HepG2 (cell line): ENCODE results near the gene DUS1L. TPM values are rescaled to one million over a fixed set of nuclear protein-coding genes. Genes with fewer than 3 reads are reported as not detected.

Experiments used
- ASH2L ChIP-seq: fragments of 300-600, 200-600 bp; sonication (generic); IDR thresholded peaks from 2 replicates; pipeline ENCODE4 v1.7.0; 2017; ENCODE audit warnings: low read depth, mild to moderate bottlenecking, moderate library complexity, mixed read lengths, low read length; ENCODE audit not compliant: insufficient read length
- HOXD1 ChIP-seq: sonication (generic); formaldehyde crosslinking; IDR thresholded peaks from 2 replicates; pipeline ENCODE4 v1.5.0; 2020; ENCODE audit warnings: missing genetic modification reagents
- KDM3A ChIP-seq: IDR thresholded peaks from 2 replicates; pipeline ENCODE4 v1.6.1; 2018; ENCODE audit warnings: low read depth, missing compliant biosample characterization
- KLF9 ChIP-seq: IDR thresholded peaks from 2 replicates; pipeline ENCODE4 v1.6.1; 2016; ENCODE audit warnings: low read depth
- KMT2B ChIP-seq: IDR thresholded peaks from 2 replicates; pipeline ENCODE4 v1.6.1; 2016; ENCODE audit warnings: missing genetic modification reagents, missing compliant biosample characterization
- MED8 ChIP-seq: sonication (generic); formaldehyde crosslinking; IDR thresholded peaks from 2 replicates; pipeline ENCODE4 v1.8.1; 2023; ENCODE audit warnings: mild to moderate bottlenecking, missing genetic modification reagents; ENCODE audit not compliant: insufficient replicate concordance
- NRL ChIP-seq: sonication (generic); formaldehyde crosslinking; IDR thresholded peaks from 2 replicates; pipeline ENCODE4 v1.5.0; 2020; ENCODE audit warnings: missing genetic modification reagents, mild to moderate bottlenecking, moderate library complexity, borderline replicate concordance
- STAG1 ChIP-seq: sonication (generic); formaldehyde crosslinking; IDR thresholded peaks from 2 replicates; pipeline ENCODE4 v1.4.0; 2020; ENCODE audit warnings: missing genetic modification reagents
- ZFY ChIP-seq: sonication (generic); formaldehyde crosslinking; IDR thresholded peaks from 2 replicates; pipeline ENCODE4 v1.4.0; 2020; ENCODE audit warnings: missing genetic modification reagents
- ZNF33B ChIP-seq: sonication (generic); formaldehyde crosslinking; IDR thresholded peaks from 2 replicates; pipeline ENCODE4 v1.5.1; 2020; ENCODE audit warnings: mild to moderate bottlenecking, missing genetic modification reagents
- ZNF430 ChIP-seq: sonication (generic); formaldehyde crosslinking; IDR thresholded peaks from 2 replicates; pipeline ENCODE4 v1.9.0; 2021; ENCODE audit warnings: mild to moderate bottlenecking, missing genetic modification reagents
- ZNF619 ChIP-seq: sonication (generic); formaldehyde crosslinking; IDR thresholded peaks from 2 replicates; pipeline ENCODE4 v1.4.0; 2020; ENCODE audit warnings: mild to moderate bottlenecking, missing genetic modification reagents
- ZNF773 ChIP-seq: sonication (generic); formaldehyde crosslinking; IDR thresholded peaks from 2 replicates; pipeline ENCODE4 v1.4.0; 2020; ENCODE audit warnings: missing genetic modification reagents, borderline replicate concordance
- ZNF83 ChIP-seq: sonication (generic); formaldehyde crosslinking; IDR thresholded peaks from 2 replicates; pipeline ENCODE4 v1.4.0; 2020; ENCODE audit warnings: missing genetic modification reagents, mild to moderate bottlenecking, borderline replicate concordance
- ZNF883 ChIP-seq: sonication (generic); formaldehyde crosslinking; IDR thresholded peaks from 2 replicates; pipeline ENCODE4 v1.5.1; 2020; ENCODE audit warnings: mild to moderate bottlenecking, missing genetic modification reagents; ENCODE audit errors: not compliant biosample characterization
- ZZZ3 ChIP-seq: sonication (generic); formaldehyde crosslinking; IDR thresholded peaks from 2 replicates; pipeline ENCODE4 v1.4.0; 2020; ENCODE audit warnings: missing genetic modification reagents, mild to moderate bottlenecking, borderline replicate concordance
- polyA plus RNA-seq, 8 experiments: library from polyadenylated mRNA; depleted of rRNA in 3 of 8; stranded (reverse) in 7 of 8; unstranded in 1 of 8; fragments of >200 nt; fragmentation: Illumina TruSeq in 4 of 8; extraction: Trizol in 4 of 8; gene quantifications; 2 replicates each; pipeline versions ENCODE4 v1.2.1 to v1.2.3, GENCODE V29; 2011 to 2016; ENCODE audit warnings: low read depth in 4 of 8, missing spikeins in 1 of 8, mixed read lengths in 1 of 8; ENCODE audit not compliant: insufficient read depth in 1 of 8
- total RNA-seq, 5 experiments: library from RNA; depleted of rRNA; stranded (reverse); fragments of >200 nt; fragmentation: Illumina TruSeq; extraction: Trizol; gene quantifications; 2 replicates each; pipeline ENCODE4 v1.2.3, GENCODE V29; 2016; ENCODE audit warnings: low read depth in 1 of 5
- TF ChIP-seq, protein P1 (sequence below): sonication (generic); formaldehyde crosslinking; IDR thresholded peaks from 2 replicates; pipeline ENCODE4 v1.5.1; 2020; ENCODE audit warnings: mild to moderate bottlenecking, missing genetic modification reagents, borderline replicate concordance
- TF ChIP-seq, protein P2 (sequence below), 2 experiments: sonication (generic) in 1 of 2; formaldehyde crosslinking in 1 of 2; IDR thresholded peaks; 2 replicates each; pipeline versions ENCODE4 v1.4.0 to v1.6.1; 2018 to 2020; ENCODE audit warnings: missing genetic modification reagents in 2 of 2, borderline replicate concordance in 1 of 2, low read depth in 1 of 2, mild to moderate bottlenecking in 1 of 2, missing biosample characterization in 1 of 2
- TF ChIP-seq, protein P3 (sequence below): sonication (generic); formaldehyde crosslinking; IDR thresholded peaks from 2 replicates; pipeline ENCODE4 v1.8.1; 2022; ENCODE audit warnings: mild to moderate bottlenecking, missing genetic modification reagents
- TF ChIP-seq, protein P4 (sequence below): sonication (generic); formaldehyde crosslinking; IDR thresholded peaks from 2 replicates; pipeline ENCODE4 v1.5.0; 2020; ENCODE audit warnings: mild to moderate bottlenecking, missing genetic modification reagents

Gene DUS1L
- total and polyA plus RNA-seq, 2 of the 13 experiments (the other 11 are each of a cell fraction or from before 2014, with no cell fraction given), result 81.0 to 109 TPM

DNA sequence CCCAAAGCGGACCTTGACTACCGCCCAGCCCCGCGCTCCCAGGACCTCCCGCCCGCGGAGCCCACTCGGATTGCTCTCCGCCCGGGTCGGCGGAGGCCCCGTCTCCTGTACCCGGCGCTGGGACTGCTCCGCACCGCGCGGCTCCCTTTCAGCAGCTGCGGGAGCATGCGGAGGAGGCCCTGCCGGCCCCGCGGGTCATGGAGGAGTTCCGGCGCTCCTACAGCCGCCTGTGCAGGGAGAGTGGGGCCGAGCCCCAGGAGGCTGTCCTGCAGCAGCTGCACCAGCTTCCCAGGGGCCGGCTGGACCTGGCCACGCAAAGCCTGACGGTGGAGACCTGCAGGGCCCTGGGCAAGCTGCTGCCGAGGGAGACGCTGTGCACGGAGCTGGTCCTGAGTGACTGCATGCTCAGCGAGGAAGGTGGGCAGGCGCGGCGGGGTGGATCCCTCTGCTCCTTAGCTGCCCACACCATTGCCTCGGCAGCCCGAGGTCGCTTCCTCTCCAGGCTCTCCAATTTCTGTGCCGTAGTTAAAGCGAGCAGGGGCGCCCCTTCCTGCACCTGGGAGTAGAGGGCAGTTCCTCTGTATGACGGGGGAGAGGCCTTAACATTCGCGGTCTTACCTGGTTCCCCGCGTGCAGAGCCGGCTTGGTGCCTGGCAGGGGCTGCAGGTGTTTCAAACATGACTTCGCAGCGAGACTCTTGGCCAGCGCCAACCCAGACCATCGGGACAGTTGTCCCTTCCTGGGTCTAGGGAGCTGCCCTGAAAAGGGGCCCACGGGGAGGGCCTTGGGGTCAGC lies 42.0 kb downstream of the DUS1L start (continued):
- no peak for TF ChIP-seq STAG1 (CRISPR knock-in tag)
- peak; percentile 65; the same call in 1 of the 2 replicates for TF ChIP-seq KDM3A
- TF ChIP-seq, protein P1, sequence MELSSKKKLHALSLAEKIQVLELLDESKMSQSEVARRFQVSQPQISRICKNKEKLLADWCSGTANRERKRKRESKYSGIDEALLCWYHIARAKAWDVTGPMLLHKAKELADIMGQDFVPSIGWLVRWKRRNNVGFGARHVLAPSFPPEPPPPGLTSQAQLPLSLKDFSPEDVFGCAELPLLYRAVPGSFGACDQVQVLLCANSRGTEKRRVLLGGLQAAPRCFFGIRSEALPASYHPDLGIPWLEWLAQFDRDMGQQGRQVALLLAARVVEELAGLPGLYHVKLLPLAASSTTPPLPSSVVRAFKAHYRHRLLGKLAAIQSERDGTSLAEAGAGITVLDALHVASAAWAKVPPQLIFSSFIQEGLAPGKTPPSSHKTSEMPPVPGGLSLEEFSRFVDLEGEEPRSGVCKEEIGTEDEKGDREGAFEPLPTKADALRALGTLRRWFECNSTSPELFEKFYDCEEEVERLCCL (CRISPR knock-in tag), result peak; percentile 62; the same call in 1 of the 2 replicates
- no peak for TF ChIP-seq ASH2L
- peak; percentile 25; the same call in 1 of the 2 replicates for TF ChIP-seq KMT2B
- TF ChIP-seq, protein P2, sequence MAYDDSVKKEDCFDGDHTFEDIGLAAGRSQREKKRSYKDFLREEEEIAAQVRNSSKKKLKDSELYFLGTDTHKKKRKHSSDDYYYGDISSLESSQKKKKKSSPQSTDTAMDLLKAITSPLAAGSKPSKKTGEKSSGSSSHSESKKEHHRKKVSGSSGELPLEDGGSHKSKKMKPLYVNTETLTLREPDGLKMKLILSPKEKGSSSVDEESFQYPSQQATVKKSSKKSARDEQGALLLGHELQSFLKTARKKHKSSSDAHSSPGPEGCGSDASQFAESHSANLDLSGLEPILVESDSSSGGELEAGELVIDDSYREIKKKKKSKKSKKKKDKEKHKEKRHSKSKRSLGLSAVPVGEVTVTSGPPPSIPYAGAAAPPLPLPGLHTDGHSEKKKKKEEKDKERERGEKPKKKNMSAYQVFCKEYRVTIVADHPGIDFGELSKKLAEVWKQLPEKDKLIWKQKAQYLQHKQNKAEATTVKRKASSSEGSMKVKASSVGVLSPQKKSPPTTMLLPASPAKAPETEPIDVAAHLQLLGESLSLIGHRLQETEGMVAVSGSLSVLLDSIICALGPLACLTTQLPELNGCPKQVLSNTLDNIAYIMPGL (CRISPR knock-in tag; IDR thresholded peaks at IDR 0.05; ENCODE audit: borderline replicate concordance in 1 of 2, low read depth in 1 of 2), result peak in 1 of 2 experiments; percentile 14; a peak in 2 of 4 replicates
- peak; percentile 71 for TF ChIP-seq ZFY
- TF ChIP-seq NRL (CRISPR knock-in tag), result peak; percentile 62; the same call in 1 of the 2 replicates
- TF ChIP-seq, protein P3, sequence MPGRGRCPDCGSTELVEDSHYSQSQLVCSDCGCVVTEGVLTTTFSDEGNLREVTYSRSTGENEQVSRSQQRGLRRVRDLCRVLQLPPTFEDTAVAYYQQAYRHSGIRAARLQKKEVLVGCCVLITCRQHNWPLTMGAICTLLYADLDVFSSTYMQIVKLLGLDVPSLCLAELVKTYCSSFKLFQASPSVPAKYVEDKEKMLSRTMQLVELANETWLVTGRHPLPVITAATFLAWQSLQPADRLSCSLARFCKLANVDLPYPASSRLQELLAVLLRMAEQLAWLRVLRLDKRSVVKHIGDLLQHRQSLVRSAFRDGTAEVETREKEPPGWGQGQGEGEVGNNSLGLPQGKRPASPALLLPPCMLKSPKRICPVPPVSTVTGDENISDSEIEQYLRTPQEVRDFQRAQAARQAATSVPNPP (CRISPR knock-in tag), result peak; percentile 82; the same call in 1 of the 2 replicates
- peak; percentile 74 for TF ChIP-seq ZNF883 (CRISPR knock-in tag)
- TF ChIP-seq ZNF619 (CRISPR knock-in tag), result 0 out of 2 replicates have a peak, but pooled peaks have one; percentile 7
- TF ChIP-seq ZNF33B (CRISPR knock-in tag), result 0 out of 2 replicates have a peak, but pooled peaks have one; percentile 32
- TF ChIP-seq MED8, result no peak
- TF ChIP-seq ZNF773 (CRISPR knock-in tag), result peak; percentile 42; the same call in 1 of the 2 replicates
- peak; percentile 42; the same call in 1 of the 2 replicates for TF ChIP-seq HOXD1 (CRISPR knock-in tag)
- TF ChIP-seq KLF9 (CRISPR knock-in tag), result no peak
- TF ChIP-seq, protein P4, sequence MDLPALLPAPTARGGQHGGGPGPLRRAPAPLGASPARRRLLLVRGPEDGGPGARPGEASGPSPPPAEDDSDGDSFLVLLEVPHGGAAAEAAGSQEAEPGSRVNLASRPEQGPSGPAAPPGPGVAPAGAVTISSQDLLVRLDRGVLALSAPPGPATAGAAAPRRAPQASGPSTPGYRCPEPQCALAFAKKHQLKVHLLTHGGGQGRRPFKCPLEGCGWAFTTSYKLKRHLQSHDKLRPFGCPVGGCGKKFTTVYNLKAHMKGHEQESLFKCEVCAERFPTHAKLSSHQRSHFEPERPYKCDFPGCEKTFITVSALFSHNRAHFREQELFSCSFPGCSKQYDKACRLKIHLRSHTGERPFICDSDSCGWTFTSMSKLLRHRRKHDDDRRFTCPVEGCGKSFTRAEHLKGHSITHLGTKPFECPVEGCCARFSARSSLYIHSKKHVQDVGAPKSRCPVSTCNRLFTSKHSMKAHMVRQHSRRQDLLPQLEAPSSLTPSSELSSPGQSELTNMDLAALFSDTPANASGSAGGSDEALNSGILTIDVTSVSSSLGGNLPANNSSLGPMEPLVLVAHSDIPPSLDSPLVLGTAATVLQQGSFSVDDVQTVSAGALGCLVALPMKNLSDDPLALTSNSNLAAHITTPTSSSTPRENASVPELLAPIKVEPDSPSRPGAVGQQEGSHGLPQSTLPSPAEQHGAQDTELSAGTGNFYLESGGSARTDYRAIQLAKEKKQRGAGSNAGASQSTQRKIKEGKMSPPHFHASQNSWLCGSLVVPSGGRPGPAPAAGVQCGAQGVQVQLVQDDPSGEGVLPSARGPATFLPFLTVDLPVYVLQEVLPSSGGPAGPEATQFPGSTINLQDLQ (CRISPR knock-in tag), result peak; percentile 61; the same call in 1 of the 2 replicates
- peak; percentile 68; the same call in 1 of the 2 replicates for TF ChIP-seq ZZZ3 (CRISPR knock-in tag)
- peak; percentile 15; the same call in 1 of the 2 replicates for TF ChIP-seq ZNF83
- TF ChIP-seq ZNF430 (CRISPR knock-in tag), result peak; percentile 60; the same call in 1 of the 2 replicates
